Measurements from ENCODE around the gene CNNM1.

- TF ChIP-seq POLR2A (IDR thresholded peaks at IDR 0.05) (no peak), POLR2AphosphoS5 (IDR thresholded peaks at IDR 0.05) (no peak)
Measured at GRCh38 chr10:99346247-99346646, 17.1 kb downstream of the CNNM1 start.
